K562 (cell line): ENCODE data around the gene CLCN6. TPM values are rescaled to one million over a fixed set of nuclear protein-coding genes. Genes with fewer than 3 reads are reported as not detected.

Source experiments
- ARNT ChIP-seq, 2 experiments: fragments of 450-650 bp; IDR thresholded peaks; 2 replicates each; pipeline ENCODE4 v1.6.1; 2016; ENCODE audit warnings: mild to moderate bottlenecking in 1 of 2
- FOXM1 ChIP-seq, 2 experiments: fragments of 450-650 bp in 1 of 2; sonication (generic) in 1 of 2; formaldehyde crosslinking in 1 of 2; IDR thresholded peaks; 2 replicates each; pipeline versions ENCODE4 v1.6.1 to v1.9.0; 2017 to 2022; ENCODE audit warnings: low read depth in 2 of 2, mild to moderate bottlenecking in 2 of 2, missing genetic modification reagents in 1 of 2, moderate library complexity in 1 of 2
- NCOA1 ChIP-seq: fragments of 450-650 bp; IDR thresholded peaks from 2 replicates; pipeline ENCODE4 v1.6.1; 2016; ENCODE audit warnings: low read depth
- NFE2L1 ChIP-seq: fragments of 450-650 bp; IDR thresholded peaks from 2 replicates; pipeline ENCODE4 v1.6.1; 2016; ENCODE audit warnings: missing genetic modification characterization, low read depth, mild to moderate bottlenecking, missing compliant biosample characterization, moderate library complexity, borderline replicate concordance
- ZNF551 ChIP-seq: fragments of 250-450 bp; sonication (Bioruptor Pico); IDR thresholded peaks from 2 replicates; pipeline ENCODE4 v1.5.0; 2021; ENCODE audit warnings: mild to moderate bottlenecking, moderate library complexity
- polyA plus RNA-seq, 8 experiments: library from polyadenylated mRNA; depleted of rRNA in 4 of 8; stranded (reverse) in 5 of 8; unstranded in 3 of 8; fragments of >200 nt; fragmentation: Nextera tagmentation in 2 of 8; fragmentation: Illumina TruSeq in 1 of 8; extraction: Ambion mirVana in 2 of 8; extraction: Trizol in 1 of 8; gene quantifications; 2 replicates each; pipeline versions ENCODE4 v1.2.1 to v1.2.3, GENCODE V29; 2011 to 2014; ENCODE audit warnings: inconsistent platforms in 1 of 8, missing spikeins in 1 of 8
- total RNA-seq, 7 experiments: library from RNA; depleted of rRNA in 6 of 7; stranded (reverse); fragments of >200 nt in 6 of 7; fragmentation: Illumina TruSeq in 2 of 7; extraction: Trizol in 2 of 7; gene quantifications; 2 replicates each; pipeline versions ENCODE4 v1.2.1 to v1.2.3, GENCODE V29; 2011 to 2021; ENCODE audit warnings: low replicate concordance in 1 of 7
- TF ChIP-seq, protein P1 (sequence below): fragments of 200-800 bp; sonication (Bioruptor generic); IDR thresholded peaks from 2 replicates; pipeline ENCODE4 v1.6.1; 2017; ENCODE audit warnings: missing genetic modification characterization, missing compliant biosample characterization
- TF ChIP-seq, protein P2 (sequence below): fragments of 450-650 bp; IDR thresholded peaks from 2 replicates; pipeline ENCODE4 v1.6.1; 2016; ENCODE audit warnings: mild to moderate bottlenecking, moderate library complexity
- TF ChIP-seq, protein P3 (sequence below): fragments of 450-650 bp; IDR thresholded peaks from 2 replicates; pipeline ENCODE4 v1.6.1; 2014; ENCODE audit warnings: low read depth, mild to moderate bottlenecking, moderate library complexity, borderline replicate concordance
- TF ChIP-seq, protein P4 (sequence below): IDR thresholded peaks from 2 replicates; pipeline ENCODE4 v1.6.1; 2016; ENCODE audit warnings: missing genetic modification characterization, missing compliant biosample characterization

CLCN6 gene
- total and polyA plus RNA-seq, 9 of the 15 experiments (the other 6 are each of a cell fraction or from before 2014, with no cell fraction given): 2.0 to 21.8 (median 13.6) TPM

DNA sequence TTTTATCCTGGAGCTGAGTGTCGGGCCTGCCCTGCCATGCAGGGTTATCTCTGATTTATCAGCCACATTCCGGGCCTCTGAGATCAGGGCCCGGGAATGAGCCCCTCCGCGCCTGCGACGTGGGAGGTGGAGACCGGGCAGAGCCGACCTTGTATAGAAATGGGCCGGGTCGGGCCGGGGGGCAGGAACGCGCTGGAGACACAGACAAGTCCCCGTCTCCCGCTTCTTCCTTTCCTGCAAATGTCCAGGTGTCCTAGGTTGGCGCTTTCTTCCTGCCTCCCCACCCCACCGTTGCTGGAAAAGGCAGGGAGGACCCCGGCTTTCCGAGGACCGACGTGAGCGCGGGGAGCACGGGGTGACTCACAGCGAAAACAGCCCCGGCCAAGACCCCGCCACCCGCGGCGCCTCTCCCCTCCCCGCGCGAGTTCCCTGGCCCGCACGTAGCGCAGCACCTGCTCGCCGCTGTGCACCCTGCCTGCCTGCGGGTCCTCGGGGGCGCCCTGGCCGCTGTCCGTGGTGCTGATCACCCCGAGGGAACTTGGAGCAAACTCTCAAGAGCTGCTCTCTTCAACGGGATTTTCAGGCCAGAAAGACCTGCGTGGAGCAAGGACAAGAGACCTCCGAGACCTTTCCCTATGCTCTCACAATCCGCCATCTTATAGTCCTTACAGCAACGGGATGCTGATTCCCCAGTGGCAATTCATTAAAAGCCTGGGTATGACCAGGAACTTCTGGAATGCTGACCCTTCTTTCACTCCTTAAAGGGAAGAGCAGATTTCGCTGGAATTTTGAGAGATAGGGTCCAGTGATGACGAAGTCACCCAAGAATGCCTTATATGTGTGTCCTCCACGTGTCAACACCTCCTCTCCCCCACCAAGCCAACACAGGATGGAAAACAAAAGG lies 53.2 kb downstream of the CLCN6 start (continued):
- TF ChIP-seq ARNT (IDR thresholded peaks at IDR 0.05) (no peak), ZNF551 (no peak), NFE2L1 (tag) (no peak), FOXM1 (IDR thresholded peaks at IDR 0.05; ENCODE audit: low read depth) (no peak), FOXM1 (CRISPR knock-in tag; IDR thresholded peaks at IDR 0.05; ENCODE audit: low read depth) (peak; percentile 88; the same call in 1 of the 2 replicates), NCOA1 (peak; percentile 69; the same call in 1 of the 2 replicates)
- TF ChIP-seq, protein P1, sequence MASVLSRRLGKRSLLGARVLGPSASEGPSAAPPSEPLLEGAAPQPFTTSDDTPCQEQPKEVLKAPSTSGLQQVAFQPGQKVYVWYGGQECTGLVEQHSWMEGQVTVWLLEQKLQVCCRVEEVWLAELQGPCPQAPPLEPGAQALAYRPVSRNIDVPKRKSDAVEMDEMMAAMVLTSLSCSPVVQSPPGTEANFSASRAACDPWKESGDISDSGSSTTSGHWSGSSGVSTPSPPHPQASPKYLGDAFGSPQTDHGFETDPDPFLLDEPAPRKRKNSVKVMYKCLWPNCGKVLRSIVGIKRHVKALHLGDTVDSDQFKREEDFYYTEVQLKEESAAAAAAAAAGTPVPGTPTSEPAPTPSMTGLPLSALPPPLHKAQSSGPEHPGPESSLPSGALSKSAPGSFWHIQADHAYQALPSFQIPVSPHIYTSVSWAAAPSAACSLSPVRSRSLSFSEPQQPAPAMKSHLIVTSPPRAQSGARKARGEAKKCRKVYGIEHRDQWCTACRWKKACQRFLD (CRISPR knock-in tag): peak; percentile 44; the same call in 1 of the 2 replicates
- TF ChIP-seq, protein P2, sequence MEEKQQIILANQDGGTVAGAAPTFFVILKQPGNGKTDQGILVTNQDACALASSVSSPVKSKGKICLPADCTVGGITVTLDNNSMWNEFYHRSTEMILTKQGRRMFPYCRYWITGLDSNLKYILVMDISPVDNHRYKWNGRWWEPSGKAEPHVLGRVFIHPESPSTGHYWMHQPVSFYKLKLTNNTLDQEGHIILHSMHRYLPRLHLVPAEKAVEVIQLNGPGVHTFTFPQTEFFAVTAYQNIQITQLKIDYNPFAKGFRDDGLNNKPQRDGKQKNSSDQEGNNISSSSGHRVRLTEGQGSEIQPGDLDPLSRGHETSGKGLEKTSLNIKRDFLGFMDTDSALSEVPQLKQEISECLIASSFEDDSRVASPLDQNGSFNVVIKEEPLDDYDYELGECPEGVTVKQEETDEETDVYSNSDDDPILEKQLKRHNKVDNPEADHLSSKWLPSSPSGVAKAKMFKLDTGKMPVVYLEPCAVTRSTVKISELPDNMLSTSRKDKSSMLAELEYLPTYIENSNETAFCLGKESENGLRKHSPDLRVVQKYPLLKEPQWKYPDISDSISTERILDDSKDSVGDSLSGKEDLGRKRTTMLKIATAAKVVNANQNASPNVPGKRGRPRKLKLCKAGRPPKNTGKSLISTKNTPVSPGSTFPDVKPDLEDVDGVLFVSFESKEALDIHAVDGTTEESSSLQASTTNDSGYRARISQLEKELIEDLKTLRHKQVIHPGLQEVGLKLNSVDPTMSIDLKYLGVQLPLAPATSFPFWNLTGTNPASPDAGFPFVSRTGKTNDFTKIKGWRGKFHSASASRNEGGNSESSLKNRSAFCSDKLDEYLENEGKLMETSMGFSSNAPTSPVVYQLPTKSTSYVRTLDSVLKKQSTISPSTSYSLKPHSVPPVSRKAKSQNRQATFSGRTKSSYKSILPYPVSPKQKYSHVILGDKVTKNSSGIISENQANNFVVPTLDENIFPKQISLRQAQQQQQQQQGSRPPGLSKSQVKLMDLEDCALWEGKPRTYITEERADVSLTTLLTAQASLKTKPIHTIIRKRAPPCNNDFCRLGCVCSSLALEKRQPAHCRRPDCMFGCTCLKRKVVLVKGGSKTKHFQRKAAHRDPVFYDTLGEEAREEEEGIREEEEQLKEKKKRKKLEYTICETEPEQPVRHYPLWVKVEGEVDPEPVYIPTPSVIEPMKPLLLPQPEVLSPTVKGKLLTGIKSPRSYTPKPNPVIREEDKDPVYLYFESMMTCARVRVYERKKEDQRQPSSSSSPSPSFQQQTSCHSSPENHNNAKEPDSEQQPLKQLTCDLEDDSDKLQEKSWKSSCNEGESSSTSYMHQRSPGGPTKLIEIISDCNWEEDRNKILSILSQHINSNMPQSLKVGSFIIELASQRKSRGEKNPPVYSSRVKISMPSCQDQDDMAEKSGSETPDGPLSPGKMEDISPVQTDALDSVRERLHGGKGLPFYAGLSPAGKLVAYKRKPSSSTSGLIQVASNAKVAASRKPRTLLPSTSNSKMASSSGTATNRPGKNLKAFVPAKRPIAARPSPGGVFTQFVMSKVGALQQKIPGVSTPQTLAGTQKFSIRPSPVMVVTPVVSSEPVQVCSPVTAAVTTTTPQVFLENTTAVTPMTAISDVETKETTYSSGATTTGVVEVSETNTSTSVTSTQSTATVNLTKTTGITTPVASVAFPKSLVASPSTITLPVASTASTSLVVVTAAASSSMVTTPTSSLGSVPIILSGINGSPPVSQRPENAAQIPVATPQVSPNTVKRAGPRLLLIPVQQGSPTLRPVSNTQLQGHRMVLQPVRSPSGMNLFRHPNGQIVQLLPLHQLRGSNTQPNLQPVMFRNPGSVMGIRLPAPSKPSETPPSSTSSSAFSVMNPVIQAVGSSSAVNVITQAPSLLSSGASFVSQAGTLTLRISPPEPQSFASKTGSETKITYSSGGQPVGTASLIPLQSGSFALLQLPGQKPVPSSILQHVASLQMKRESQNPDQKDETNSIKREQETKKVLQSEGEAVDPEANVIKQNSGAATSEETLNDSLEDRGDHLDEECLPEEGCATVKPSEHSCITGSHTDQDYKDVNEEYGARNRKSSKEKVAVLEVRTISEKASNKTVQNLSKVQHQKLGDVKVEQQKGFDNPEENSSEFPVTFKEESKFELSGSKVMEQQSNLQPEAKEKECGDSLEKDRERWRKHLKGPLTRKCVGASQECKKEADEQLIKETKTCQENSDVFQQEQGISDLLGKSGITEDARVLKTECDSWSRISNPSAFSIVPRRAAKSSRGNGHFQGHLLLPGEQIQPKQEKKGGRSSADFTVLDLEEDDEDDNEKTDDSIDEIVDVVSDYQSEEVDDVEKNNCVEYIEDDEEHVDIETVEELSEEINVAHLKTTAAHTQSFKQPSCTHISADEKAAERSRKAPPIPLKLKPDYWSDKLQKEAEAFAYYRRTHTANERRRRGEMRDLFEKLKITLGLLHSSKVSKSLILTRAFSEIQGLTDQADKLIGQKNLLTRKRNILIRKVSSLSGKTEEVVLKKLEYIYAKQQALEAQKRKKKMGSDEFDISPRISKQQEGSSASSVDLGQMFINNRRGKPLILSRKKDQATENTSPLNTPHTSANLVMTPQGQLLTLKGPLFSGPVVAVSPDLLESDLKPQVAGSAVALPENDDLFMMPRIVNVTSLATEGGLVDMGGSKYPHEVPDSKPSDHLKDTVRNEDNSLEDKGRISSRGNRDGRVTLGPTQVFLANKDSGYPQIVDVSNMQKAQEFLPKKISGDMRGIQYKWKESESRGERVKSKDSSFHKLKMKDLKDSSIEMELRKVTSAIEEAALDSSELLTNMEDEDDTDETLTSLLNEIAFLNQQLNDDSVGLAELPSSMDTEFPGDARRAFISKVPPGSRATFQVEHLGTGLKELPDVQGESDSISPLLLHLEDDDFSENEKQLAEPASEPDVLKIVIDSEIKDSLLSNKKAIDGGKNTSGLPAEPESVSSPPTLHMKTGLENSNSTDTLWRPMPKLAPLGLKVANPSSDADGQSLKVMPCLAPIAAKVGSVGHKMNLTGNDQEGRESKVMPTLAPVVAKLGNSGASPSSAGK: no peak
- TF ChIP-seq, protein P3, sequence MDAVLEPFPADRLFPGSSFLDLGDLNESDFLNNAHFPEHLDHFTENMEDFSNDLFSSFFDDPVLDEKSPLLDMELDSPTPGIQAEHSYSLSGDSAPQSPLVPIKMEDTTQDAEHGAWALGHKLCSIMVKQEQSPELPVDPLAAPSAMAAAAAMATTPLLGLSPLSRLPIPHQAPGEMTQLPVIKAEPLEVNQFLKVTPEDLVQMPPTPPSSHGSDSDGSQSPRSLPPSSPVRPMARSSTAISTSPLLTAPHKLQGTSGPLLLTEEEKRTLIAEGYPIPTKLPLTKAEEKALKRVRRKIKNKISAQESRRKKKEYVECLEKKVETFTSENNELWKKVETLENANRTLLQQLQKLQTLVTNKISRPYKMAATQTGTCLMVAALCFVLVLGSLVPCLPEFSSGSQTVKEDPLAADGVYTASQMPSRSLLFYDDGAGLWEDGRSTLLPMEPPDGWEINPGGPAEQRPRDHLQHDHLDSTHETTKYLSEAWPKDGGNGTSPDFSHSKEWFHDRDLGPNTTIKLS: no peak
- TF ChIP-seq, protein P4, sequence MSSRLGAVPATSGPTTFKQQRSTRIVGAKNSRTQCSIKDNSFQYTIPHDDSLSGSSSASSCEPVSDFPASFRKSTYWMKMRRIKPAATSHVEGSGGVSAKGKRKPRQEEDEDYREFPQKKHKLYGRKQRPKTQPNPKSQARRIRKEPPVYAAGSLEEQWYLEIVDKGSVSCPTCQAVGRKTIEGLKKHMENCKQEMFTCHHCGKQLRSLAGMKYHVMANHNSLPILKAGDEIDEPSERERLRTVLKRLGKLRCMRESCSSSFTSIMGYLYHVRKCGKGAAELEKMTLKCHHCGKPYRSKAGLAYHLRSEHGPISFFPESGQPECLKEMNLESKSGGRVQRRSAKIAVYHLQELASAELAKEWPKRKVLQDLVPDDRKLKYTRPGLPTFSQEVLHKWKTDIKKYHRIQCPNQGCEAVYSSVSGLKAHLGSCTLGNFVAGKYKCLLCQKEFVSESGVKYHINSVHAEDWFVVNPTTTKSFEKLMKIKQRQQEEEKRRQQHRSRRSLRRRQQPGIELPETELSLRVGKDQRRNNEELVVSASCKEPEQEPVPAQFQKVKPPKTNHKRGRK: no peak
